ENCODE results near the gene AADACL2. TPM values are rescaled to one million over a fixed set of nuclear protein-coding genes. Genes with fewer than 3 reads are reported as not detected.

AADACL2 gene
- total and polyA plus RNA-seq, 12 donors: 0.07 to 0.19 TPM; not detected in 10

DNA sequence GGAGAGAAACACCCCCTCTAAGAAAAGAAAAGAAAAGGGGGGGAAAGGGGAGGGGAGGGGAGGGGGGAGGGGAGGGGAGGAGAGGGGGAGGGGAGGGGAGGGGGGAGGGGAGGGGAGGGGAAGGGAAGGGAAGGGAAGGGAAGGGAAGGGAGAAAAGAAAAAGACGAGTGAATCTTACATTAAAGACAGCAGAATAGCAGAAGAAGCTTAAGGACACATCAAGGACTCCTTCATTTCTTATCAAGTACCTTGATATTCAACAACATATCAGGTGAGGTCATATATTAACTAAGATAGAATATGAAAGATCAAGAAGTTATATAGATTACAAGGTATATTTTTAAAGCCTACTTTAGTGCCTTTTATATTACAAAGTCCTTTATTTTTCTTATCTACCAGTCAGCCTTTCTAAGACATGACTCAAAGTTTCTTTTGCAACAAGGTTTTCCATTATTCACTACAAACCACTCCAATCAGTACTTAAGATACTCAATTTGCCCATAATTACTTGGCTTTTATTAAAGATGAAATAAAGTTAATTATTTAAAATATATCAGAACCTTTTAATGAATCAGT lies 62.5 kb downstream of the AADACL2 start:
- H3K27me3 ChIP-seq: no peaks in the 10 kb centered on the region
- no peaks in the 10 kb centered on the region for H3K9me3 ChIP-seq (replicated peaks in 1 of 3)
- no peak overlapping the region for H3K4me3 ChIP-seq
- TF ChIP-seq POLR2A (IDR thresholded peaks at IDR 0.05): no peak
- TF ChIP-seq CTCF (IDR thresholded peaks at IDR 0.05): no peak
- peak overlapping the region in 2 of 5 donors; percentile 59 to 66 for H3K27ac ChIP-seq
- WGBS, 4 donors: 30 to 53% (median 44%) methylated on average over 1 of the region's 1 CpG
- peaks cover 4 to 18% of the 10 kb centered on the region in 2 donors for H3K4me1 ChIP-seq (replicated peaks in 1 of 2)
- no peak for DNase-seq
- no peaks in the 10 kb centered on the region for H3K36me3 ChIP-seq (replicated peaks in 1 of 2)
- intact Hi-C loops (cut with DNase I): no loop called here

DNA sequence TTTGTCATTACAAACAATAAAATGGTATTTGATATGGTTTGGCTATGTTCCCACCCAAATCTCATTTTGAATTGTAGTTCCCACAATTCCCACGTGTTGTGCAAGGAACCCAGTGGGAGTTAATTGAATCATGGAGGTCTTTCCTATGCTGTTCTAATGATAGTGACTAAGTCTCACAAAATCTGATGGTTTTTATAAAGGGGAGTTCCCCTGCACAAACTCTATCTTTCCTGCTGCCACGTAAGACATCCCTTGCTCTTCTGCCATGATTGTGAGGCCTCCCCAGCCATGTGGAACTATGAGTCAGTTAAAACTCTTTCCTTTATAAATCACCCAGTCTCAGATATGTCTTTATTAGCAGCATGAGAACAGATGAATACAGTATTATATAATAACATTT lies 64.7 kb downstream of the AADACL2 start:
- Histone ChIP-seq H3K4me3 (no peak overlapping the region), H3K4me1 (replicated peaks in 1 of 2) (peaks cover 4 to 18% of the 10 kb centered on the region in 2 donors), H3K27me3 (no peaks in the 10 kb centered on the region), H3K27ac (no peak overlapping the region), H3K9me3 (replicated peaks in 1 of 3) (no peaks in the 10 kb centered on the region), H3K36me3 (replicated peaks in 1 of 2) (no peaks in the 10 kb centered on the region)
- no peak for TF ChIP-seq CTCF (IDR thresholded peaks at IDR 0.05)
- TF ChIP-seq POLR2A (IDR thresholded peaks at IDR 0.05): no peak
- intact Hi-C loops (cut with DNase I): no loop called here
- WGBS, 4 donors: 67 to 85% (median 71%) methylated on average over 2 of the region's 2 CpGs
- DNase-seq: no peak

GRCh38 chr3:151800431-151800830 lies 66.7 kb downstream of the AADACL2 start:
- TF ChIP-seq POLR2A (IDR thresholded peaks at IDR 0.05) (no peak), CTCF (IDR thresholded peaks at IDR 0.05) (no peak)
- intact Hi-C loops (cut with DNase I): no loop called here
- 72 to 94% (median 92%) methylated on average over 2 of the region's 2 CpGs for WGBS, 4 donors
- H3K9me3 ChIP-seq (replicated peaks in 1 of 3): no peaks in the 10 kb centered on the region
- H3K4me1 ChIP-seq (replicated peaks in 1 of 2): peaks cover 4 to 12% of the 10 kb centered on the region in 2 donors
- no peaks in the 10 kb centered on the region for H3K27me3 ChIP-seq
- DNase-seq: no peak
- H3K36me3 ChIP-seq (replicated peaks in 1 of 2): no peaks in the 10 kb centered on the region
- H3K27ac ChIP-seq: no peak overlapping the region
- no peak overlapping the region for H3K4me3 ChIP-seq

GRCh38 chr3:151804267-151804666 lies 70.5 kb downstream of the AADACL2 start:
- no peak for TF ChIP-seq POLR2A (IDR thresholded peaks at IDR 0.05)
- TF ChIP-seq CTCF (IDR thresholded peaks at IDR 0.05): no peak
- 38 to 53% (median 45%) methylated on average over 1 of the region's 1 CpG for WGBS, 4 donors

More at GRCh38 chr3:151804267-151804666, 70.5 kb downstream of the AADACL2 start:
- Histone ChIP-seq H3K27me3 (no peaks in the 10 kb centered on the region), H3K27ac (no peak overlapping the region), H3K4me1 (replicated peaks in 1 of 2) (no peaks in the 10 kb centered on the region), H3K36me3 (replicated peaks in 1 of 2) (no peaks in the 10 kb centered on the region), H3K9me3 (replicated peaks in 1 of 3) (no peaks in the 10 kb centered on the region), H3K4me3 (no peak overlapping the region)
- DNase-seq: no peak
- intact Hi-C loops (cut with DNase I): no loop called here

Data from adrenal gland (tissue), 12 donors.